PC-9 (cell line): ENCODE data around the gene SP1. TPM values are rescaled to one million over a fixed set of nuclear protein-coding genes. Genes with fewer than 3 reads are reported as not detected.
A peak's percentile ranks its signal among the peaks of the same experiment; 100 is the strongest.

Experiments
- BruUV-seq: library from RNA; stranded (reverse); fragments of 400-500 nt; replicated peaks from 2 replicates; lab custom pipeline; 2021; lab: Mats Ljungman, UMichigan
- CTCF ChIA-PET: fragments of 300-600 bp; sonication (Branson Sonifier 250); formaldehyde crosslinking; loops from one replicate; lab custom pipeline; 2022; ENCODE audit warnings: antibody characterized with exemption; lab: Charles Lee
- POLR2A ChIA-PET: fragments of 300-600 bp; sonication (Branson Sonifier 250); formaldehyde crosslinking; loops from one replicate; lab custom pipeline; 2022; ENCODE audit warnings: antibody characterized with exemption; ENCODE audit not compliant: unreplicated experiment; lab: Charles Lee
- DNase-seq, 2 experiments: peaks; one replicate each; pipeline versions ENCODE4 v3.0.0 to v3.0.0-alpha.2; 2015 to 2022; ENCODE audit warnings: mixed read lengths in 1 of 2
- H2AFZ ChIP-seq: fragments of 200-600 bp; sonication (generic); 2 replicates; pipeline ENCODE4 v1.8.1; 2017; ENCODE audit warnings: antibody characterized with exemption
- H3F3A ChIP-seq: fragments of 200-600 bp; sonication (generic); 2 replicates; pipeline ENCODE4 v1.8.1; 2017; ENCODE audit warnings: antibody characterized with exemption, mild to moderate bottlenecking, low read depth; ENCODE audit not compliant: insufficient read depth
- H3K27ac ChIP-seq: fragments of 200-600 bp; sonication (generic); 2 replicates; pipeline ENCODE4 v1.6.1; 2016; ENCODE audit warnings: mixed run types
- H3K27me3 ChIP-seq: fragments of 200-600 bp; sonication (generic); 2 replicates; pipeline ENCODE4 v1.6.1; 2016; ENCODE audit warnings: low read depth, mixed run types; ENCODE audit not compliant: insufficient read depth
- H3K36me3 ChIP-seq: fragments of 200-600 bp; sonication (generic); 2 replicates; pipeline ENCODE4 v1.6.1; 2016; ENCODE audit warnings: low read depth, mixed run types
- H3K4me1 ChIP-seq: fragments of 200-600 bp; sonication (generic); replicated peaks from 2 replicates; pipeline ENCODE4 v1.6.1; 2016; ENCODE audit warnings: mixed run types; ENCODE audit not compliant: insufficient read depth
- H3K4me2 ChIP-seq: fragments of 200-600 bp; sonication (generic); 2 replicates; pipeline ENCODE4 v1.6.1; 2017; ENCODE audit warnings: mixed run types
- H3K4me3 ChIP-seq: fragments of 200-600 bp; sonication (generic); 2 replicates; pipeline ENCODE4 v1.6.1; 2016; ENCODE audit warnings: mixed run types
- H3K79me2 ChIP-seq: fragments of 200-600 bp; sonication (generic); 2 replicates; pipeline ENCODE4 v1.6.1; 2017; ENCODE audit warnings: low read depth, mixed run types
- H3K9me2 ChIP-seq: fragments of 200-600 bp; sonication (generic); 2 replicates; pipeline ENCODE4 v1.8.1; 2017; ENCODE audit warnings: mild to moderate bottlenecking; ENCODE audit not compliant: insufficient read depth
- H3K9me3 ChIP-seq: fragments of 200-600 bp; sonication (generic); 2 replicates; pipeline ENCODE4 v1.8.1; 2016; ENCODE audit warnings: low read depth; ENCODE audit not compliant: insufficient read depth
- H4K20me1 ChIP-seq: fragments of 200-600 bp; sonication (generic); 2 replicates; pipeline ENCODE4 v1.8.1; 2017; ENCODE audit not compliant: insufficient read depth
- CTCF ChIP-seq: fragments of 200-600 bp; sonication (generic); conservative IDR thresholded peaks from 2 replicates; pipeline ENCODE4 v1.6.1; 2017; ENCODE audit warnings: mixed run types, antibody characterized with exemption, mild to moderate bottlenecking, moderate library complexity
- EZH2 ChIP-seq: fragments of 200-600 bp; sonication (generic); IDR thresholded peaks from 2 replicates; pipeline ENCODE4 v1.8.0; 2017; ENCODE audit warnings: antibody characterized with exemption, low read depth
- intact Hi-C: fragments of 100-400 bp; cut with micrococcal nuclease; formaldehyde crosslinking; loops from one replicate; pipeline ENCODE4 v1.10.0; 2022; ENCODE audit not compliant: unreplicated experiment
- total RNA-seq: library from RNA; stranded (reverse); gene quantifications from 2 replicates; pipeline ENCODE4 v1.2.3, GENCODE V29; 2021

SP1 gene
- total RNA-seq, 1 experiment from 2014 or later, result 118 TPM

- H3K27me3 ChIP-seq, result no peaks in the 10 kb centered on the region
- H3K9me2 ChIP-seq, result no peaks in the 10 kb centered on the region
- TF ChIP-seq EZH2 (no peak), CTCF (no peak)
- H3K27ac ChIP-seq, result no peak overlapping the region
- H4K20me1 ChIP-seq, result no peaks in the 10 kb centered on the region
- intact Hi-C loops, result loop anchor here (5.0 kb wide), 1 partner anchor 43 kb away; the partner anchor contains the start of gene SP1
- CTCF ChIA-PET, result no interaction called here
- no peaks in the 10 kb centered on the region for H3K36me3 ChIP-seq
- H2AFZ ChIP-seq, result no peak overlapping the region
- POLR2A ChIA-PET, result no interaction called here
- peaks cover 41% of the 10 kb centered on the region for H3K4me1 ChIP-seq
- H3F3A ChIP-seq, result peaks cover 36% of the 10 kb centered on the region
- no TSS peak for BruUV-seq
- DNase-seq, result no peak
- no peaks in the 10 kb centered on the region for H3K9me3 ChIP-seq
- H3K4me3 ChIP-seq, result no peak overlapping the region
- H3K79me2 ChIP-seq, result no peaks in the 10 kb centered on the region
- no peak overlapping the region for H3K4me2 ChIP-seq
These were observed 44.9 kb downstream of the SP1 start for GRCh38 chr12:53424626-53425514.

- peaks cover 35% of the 10 kb centered on the region for H3K4me1 ChIP-seq
- no peaks in the 10 kb centered on the region for H3K27me3 ChIP-seq
- peaks cover 31% of the 10 kb centered on the region for H3F3A ChIP-seq
- H3K4me3 ChIP-seq, result no peak overlapping the region
- DNase-seq, result no peak
- H3K27ac ChIP-seq, result no peak overlapping the region
- ChIA-PET CTCF (no interaction called here), POLR2A (no interaction called here)
- no peaks in the 10 kb centered on the region for H3K79me2 ChIP-seq
- no peak for TF ChIP-seq EZH2
- TF ChIP-seq CTCF, result no peak
- no peaks in the 10 kb centered on the region for H3K36me3 ChIP-seq
- no peaks in the 10 kb centered on the region for H3K9me2 ChIP-seq
- H3K9me3 ChIP-seq, result no peaks in the 10 kb centered on the region
- no peak overlapping the region for H3K4me2 ChIP-seq
- intact Hi-C loops, result no loop called here
- no TSS peak for BruUV-seq
- no peak overlapping the region for H2AFZ ChIP-seq
- H4K20me1 ChIP-seq, result no peaks in the 10 kb centered on the region
These were observed 45.7 kb downstream of the SP1 start for GRCh38 chr12:53425515-53426150.

GRCh38 chr12:53427905-53428594 lies 48.1 kb downstream of the SP1 start:
- POLR2A ChIA-PET, result interaction anchor here (0.6 to 1.0 kb wide), 5 partner anchors 13 to 480 kb away, joined by 3 to 9 read pairs (median 4); partner anchors contain the start of gene TARBP2

More at GRCh38 chr12:53427905-53428594, 48.1 kb downstream of the SP1 start:
- Histone ChIP-seq H3F3A (peaks cover 23% of the 10 kb centered on the region), H3K4me1 (peaks cover 27% of the 10 kb centered on the region), H3K9me2 (no peaks in the 10 kb centered on the region), H3K36me3 (no peaks in the 10 kb centered on the region), H4K20me1 (no peaks in the 10 kb centered on the region), H3K27me3 (no peaks in the 10 kb centered on the region), H3K4me3 (no peak overlapping the region), H3K9me3 (no peaks in the 10 kb centered on the region), H3K27ac (peak overlapping the region; percentile 28), H2AFZ (no peak overlapping the region), H3K79me2 (no peaks in the 10 kb centered on the region), H3K4me2 (peak overlapping the region; percentile 40)
- no peak for TF ChIP-seq EZH2
- no peak for TF ChIP-seq CTCF
- CTCF ChIA-PET, result interaction anchor here (0.5 to 0.8 kb wide), 5 partner anchors 16 to 193 kb away, joined by 3 to 10 read pairs (median 3); no protein-coding TSS in a partner anchor
- no TSS peak for BruUV-seq
- DNase-seq, result peak; percentile 54 to 91
- intact Hi-C loops, result no loop called here
